ENCODE measurements around the gene MKRN1.

MKRN1 gene, protein sequence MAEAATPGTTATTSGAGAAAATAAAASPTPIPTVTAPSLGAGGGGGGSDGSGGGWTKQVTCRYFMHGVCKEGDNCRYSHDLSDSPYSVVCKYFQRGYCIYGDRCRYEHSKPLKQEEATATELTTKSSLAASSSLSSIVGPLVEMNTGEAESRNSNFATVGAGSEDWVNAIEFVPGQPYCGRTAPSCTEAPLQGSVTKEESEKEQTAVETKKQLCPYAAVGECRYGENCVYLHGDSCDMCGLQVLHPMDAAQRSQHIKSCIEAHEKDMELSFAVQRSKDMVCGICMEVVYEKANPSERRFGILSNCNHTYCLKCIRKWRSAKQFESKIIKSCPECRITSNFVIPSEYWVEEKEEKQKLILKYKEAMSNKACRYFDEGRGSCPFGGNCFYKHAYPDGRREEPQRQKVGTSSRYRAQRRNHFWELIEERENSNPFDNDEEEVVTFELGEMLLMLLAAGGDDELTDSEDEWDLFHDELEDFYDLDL
- 117 to 166 (median 147) reads per million in 3 donors for total RNA-seq

GRCh38 chr7:140479062-140479738 is at the start of gene MKRN1:
MKRN1 (minus strand) TSS chr7:140479505; CDS start chr7:140479344, 161 bp downstream.
- Histone ChIP-seq H3K4me1 (ENCODE audit: control insufficient read depth, insufficient read depth, low read length, poor library complexity, severe bottlenecking) (peaks cover 15% of the 10 kb centered on the region), H3K9me3 (ENCODE audit: control insufficient read depth, low read length) (no peaks in the 10 kb centered on the region), H3K4me3 (ENCODE audit: insufficient read depth, low read depth, low read length, poor library complexity, severe bottlenecking) (peak within 1 kb of the TSS; percentile 91), H3K36me3 (ENCODE audit: control insufficient read depth, insufficient read depth, low read length) (no peaks in the 10 kb centered on the region), H3K27ac (ENCODE audit: insufficient read depth, low read length, poor library complexity, severe bottlenecking) (peak within 1 kb of the TSS; percentile 73), H3K27me3 (replicated peaks; ENCODE audit: control insufficient read depth, insufficient read depth, low read length, poor library complexity, severe bottlenecking) (no peaks in the 10 kb centered on the region)
- DNase-seq = peak; percentile 81 to 87 (median 87)

DNA sequence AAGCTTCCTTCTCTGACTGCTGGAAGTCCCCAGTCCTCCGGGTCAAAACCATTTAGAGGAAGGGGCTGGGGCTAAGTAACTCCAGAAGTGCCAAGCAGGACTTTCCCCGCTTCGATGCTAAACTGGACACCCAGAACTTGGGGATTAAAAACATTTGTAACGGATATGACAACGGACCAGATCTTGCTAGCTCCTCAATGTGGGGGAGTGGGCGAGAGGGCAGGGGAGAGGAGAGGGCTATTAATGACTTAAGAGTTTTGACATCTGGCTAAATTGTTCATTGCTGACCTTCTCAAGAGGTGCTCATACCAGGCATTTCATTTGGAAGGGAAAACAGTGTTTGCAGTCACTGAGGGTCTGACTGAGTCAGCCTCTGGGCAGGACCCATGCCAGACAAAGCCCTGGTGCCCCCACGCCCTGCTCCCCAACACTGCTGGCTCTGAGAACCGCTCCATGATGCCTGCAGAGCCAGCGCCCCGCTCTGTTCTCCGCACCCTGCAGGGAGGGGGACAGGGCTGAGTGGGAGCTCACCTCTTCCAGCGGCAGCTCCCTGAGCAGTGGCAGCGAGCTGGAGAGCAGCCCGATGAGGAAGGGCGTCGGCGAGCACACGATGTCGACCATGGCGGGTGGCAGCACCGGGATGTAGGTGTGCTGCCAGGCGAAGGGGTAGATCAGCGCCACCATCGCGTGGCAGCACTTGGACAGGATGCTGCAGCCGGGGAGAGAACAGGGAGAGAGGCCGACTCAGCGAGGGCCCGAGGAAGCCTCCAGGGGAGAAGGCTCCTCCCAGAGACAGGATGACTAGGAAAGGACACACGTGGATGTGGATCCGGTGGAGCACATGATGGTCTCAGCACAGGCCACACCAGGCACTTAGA is 47.7 kb upstream of the MKRN1 start:
- H3K27me3 ChIP-seq (replicated peaks; ENCODE audit: control insufficient read depth, insufficient read depth, low read length, poor library complexity, severe bottlenecking) = no peaks in the 10 kb centered on the region
- H3K36me3 ChIP-seq (ENCODE audit: control insufficient read depth, insufficient read depth, low read length) = no peaks in the 10 kb centered on the region
- H3K9me3 ChIP-seq (ENCODE audit: control insufficient read depth, low read length) = no peaks in the 10 kb centered on the region
- no peak overlapping the region for H3K27ac ChIP-seq (ENCODE audit: insufficient read depth, low read length, poor library complexity, severe bottlenecking)
- peaks cover 18% of the 10 kb centered on the region for H3K4me1 ChIP-seq (ENCODE audit: control insufficient read depth, insufficient read depth, low read length, poor library complexity, severe bottlenecking)
- H3K4me3 ChIP-seq (ENCODE audit: insufficient read depth, low read depth, low read length, poor library complexity, severe bottlenecking) = no peak overlapping the region
- DNase-seq = no peak

- H3K36me3 ChIP-seq (ENCODE audit: control insufficient read depth, insufficient read depth, low read length) = no peaks in the 10 kb centered on the region
- no peaks in the 10 kb centered on the region for H3K27me3 ChIP-seq (replicated peaks; ENCODE audit: control insufficient read depth, insufficient read depth, low read length, poor library complexity, severe bottlenecking)
These were observed 46.9 kb upstream of the MKRN1 start for GRCh38 chr7:140526214-140526613.

DNA sequence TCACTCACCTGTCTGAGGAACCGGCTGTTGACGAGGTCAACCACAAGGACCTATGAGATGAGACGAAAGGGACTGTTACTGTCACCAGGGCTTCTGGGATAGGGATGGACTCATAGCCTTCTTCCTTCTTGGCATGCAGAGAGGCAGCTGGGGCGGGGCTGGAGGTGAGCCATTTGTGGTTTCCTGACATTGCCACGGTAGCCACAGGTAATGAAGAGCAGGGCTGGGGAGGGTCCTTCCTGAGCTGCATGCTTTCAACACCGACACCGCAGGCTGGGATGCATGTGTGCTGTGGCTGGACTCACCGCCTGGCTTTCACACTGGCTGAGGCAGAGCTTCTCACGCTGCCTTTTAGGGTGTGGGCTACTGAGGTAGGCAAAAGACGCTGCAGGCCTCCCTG is 46.4 kb upstream of the MKRN1 start:
- H3K27me3 ChIP-seq (replicated peaks; ENCODE audit: control insufficient read depth, insufficient read depth, low read length, poor library complexity, severe bottlenecking) = no peaks in the 10 kb centered on the region
- H3K9me3 ChIP-seq (ENCODE audit: control insufficient read depth, low read length) = no peaks in the 10 kb centered on the region
- H3K4me3 ChIP-seq (ENCODE audit: insufficient read depth, low read depth, low read length, poor library complexity, severe bottlenecking) = peak overlapping the region; percentile 4
- H3K36me3 ChIP-seq (ENCODE audit: control insufficient read depth, insufficient read depth, low read length) = no peaks in the 10 kb centered on the region
- H3K27ac ChIP-seq (ENCODE audit: insufficient read depth, low read length, poor library complexity, severe bottlenecking) = no peak overlapping the region
- DNase-seq = peak in 2 of 3 donors; percentile 4
- H3K4me1 ChIP-seq (ENCODE audit: control insufficient read depth, insufficient read depth, low read length, poor library complexity, severe bottlenecking) = peaks cover 18% of the 10 kb centered on the region

More at GRCh38 chr7:140526214-140526613, 46.9 kb upstream of the MKRN1 start:
- Histone ChIP-seq H3K4me3 (ENCODE audit: insufficient read depth, low read depth, low read length, poor library complexity, severe bottlenecking) (peak overlapping the region; percentile 4), H3K27ac (ENCODE audit: insufficient read depth, low read length, poor library complexity, severe bottlenecking) (peak overlapping the region; percentile 16), H3K9me3 (ENCODE audit: control insufficient read depth, low read length) (no peaks in the 10 kb centered on the region), H3K4me1 (ENCODE audit: control insufficient read depth, insufficient read depth, low read length, poor library complexity, severe bottlenecking) (peaks cover 18% of the 10 kb centered on the region)
- DNase-seq = no peak

GRCh38 chr7:140521421-140521820 is 42.1 kb upstream of the MKRN1 start:
- Histone ChIP-seq H3K27ac (ENCODE audit: insufficient read depth, low read length, poor library complexity, severe bottlenecking) (no peak overlapping the region), H3K4me1 (ENCODE audit: control insufficient read depth, insufficient read depth, low read length, poor library complexity, severe bottlenecking) (peaks cover 14% of the 10 kb centered on the region), H3K9me3 (ENCODE audit: control insufficient read depth, low read length) (no peaks in the 10 kb centered on the region), H3K27me3 (replicated peaks; ENCODE audit: control insufficient read depth, insufficient read depth, low read length, poor library complexity, severe bottlenecking) (no peaks in the 10 kb centered on the region), H3K4me3 (ENCODE audit: insufficient read depth, low read depth, low read length, poor library complexity, severe bottlenecking) (no peak overlapping the region), H3K36me3 (ENCODE audit: control insufficient read depth, insufficient read depth, low read length) (no peaks in the 10 kb centered on the region)
- no peak for DNase-seq

DNA sequence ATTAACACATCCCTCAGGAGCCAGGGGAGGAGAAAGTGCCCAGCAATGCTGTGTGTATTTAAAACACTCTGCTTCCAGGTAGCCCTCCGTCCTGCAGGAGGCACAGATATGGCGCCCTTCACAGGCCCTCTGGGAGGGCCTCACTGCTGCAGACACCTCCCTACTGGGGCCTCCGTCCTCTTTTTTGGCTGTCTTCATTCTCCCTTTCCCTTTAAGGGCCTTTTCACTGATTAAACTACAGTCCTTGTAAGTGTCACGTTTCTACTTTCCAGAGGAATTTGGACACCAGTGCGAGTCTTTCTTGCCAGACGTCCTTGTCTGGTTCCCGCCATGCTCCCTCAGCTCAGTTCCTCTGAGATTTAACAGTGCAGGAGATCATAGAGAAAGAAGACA is 39.7 kb upstream of the MKRN1 start:
- no peak overlapping the region for H3K27ac ChIP-seq (ENCODE audit: insufficient read depth, low read length, poor library complexity, severe bottlenecking)

DNA sequence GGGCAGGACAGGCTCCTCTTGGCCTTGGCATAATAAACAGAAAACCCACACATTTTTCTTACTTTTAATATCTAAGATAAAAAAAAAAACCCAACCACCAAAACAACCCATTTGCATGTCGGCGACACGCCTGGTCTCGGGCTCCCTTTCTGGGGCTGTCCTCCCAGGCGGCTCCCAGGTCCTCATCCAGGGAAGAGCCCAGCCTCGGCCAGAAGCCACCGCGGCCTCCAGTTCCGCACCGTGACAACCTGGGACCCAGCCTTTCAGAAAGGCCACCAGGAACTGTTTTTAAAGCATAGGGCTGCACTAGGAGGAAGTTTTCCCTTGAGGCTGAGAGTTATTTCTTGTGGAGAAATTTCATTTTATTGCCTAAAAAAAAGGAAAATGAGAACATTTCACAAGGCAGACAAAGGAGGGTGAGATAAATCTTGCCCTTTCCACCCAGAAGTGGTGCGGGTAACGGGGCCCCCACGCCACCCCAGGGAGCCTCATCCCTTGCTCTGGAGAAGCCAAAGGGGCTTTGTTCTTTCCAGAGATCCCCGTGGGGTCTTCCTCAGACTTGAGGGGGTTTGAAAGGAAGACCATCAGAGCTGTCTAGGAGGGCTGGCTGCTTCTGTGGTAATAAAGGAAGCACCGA is 39.2 kb upstream of the MKRN1 start:
- Histone ChIP-seq H3K4me3 (ENCODE audit: insufficient read depth, low read depth, low read length, poor library complexity, severe bottlenecking) (no peak overlapping the region), H3K36me3 (ENCODE audit: control insufficient read depth, insufficient read depth, low read length) (no peaks in the 10 kb centered on the region), H3K4me1 (ENCODE audit: control insufficient read depth, insufficient read depth, low read length, poor library complexity, severe bottlenecking) (peaks cover 3% of the 10 kb centered on the region), H3K27me3 (replicated peaks; ENCODE audit: control insufficient read depth, insufficient read depth, low read length, poor library complexity, severe bottlenecking) (no peaks in the 10 kb centered on the region), H3K9me3 (ENCODE audit: control insufficient read depth, low read length) (no peaks in the 10 kb centered on the region), H3K27ac (ENCODE audit: insufficient read depth, low read length, poor library complexity, severe bottlenecking) (no peak overlapping the region)
- no peak for DNase-seq

More for the DNA sequence above, 39.7 kb upstream of the MKRN1 start:
- Histone ChIP-seq H3K9me3 (ENCODE audit: control insufficient read depth, low read length) (no peaks in the 10 kb centered on the region), H3K27me3 (replicated peaks; ENCODE audit: control insufficient read depth, insufficient read depth, low read length, poor library complexity, severe bottlenecking) (no peaks in the 10 kb centered on the region), H3K36me3 (ENCODE audit: control insufficient read depth, insufficient read depth, low read length) (no peaks in the 10 kb centered on the region), H3K4me1 (ENCODE audit: control insufficient read depth, insufficient read depth, low read length, poor library complexity, severe bottlenecking) (peaks cover 3% of the 10 kb centered on the region), H3K4me3 (ENCODE audit: insufficient read depth, low read depth, low read length, poor library complexity, severe bottlenecking) (no peak overlapping the region)
- no peak for DNase-seq

- Histone ChIP-seq H3K27ac (ENCODE audit: insufficient read depth, low read length, poor library complexity, severe bottlenecking) (no peak overlapping the region), H3K4me1 (ENCODE audit: control insufficient read depth, insufficient read depth, low read length, poor library complexity, severe bottlenecking) (peaks cover 3% of the 10 kb centered on the region), H3K4me3 (ENCODE audit: insufficient read depth, low read depth, low read length, poor library complexity, severe bottlenecking) (no peak overlapping the region), H3K27me3 (replicated peaks; ENCODE audit: control insufficient read depth, insufficient read depth, low read length, poor library complexity, severe bottlenecking) (no peaks in the 10 kb centered on the region), H3K36me3 (ENCODE audit: control insufficient read depth, insufficient read depth, low read length) (no peaks in the 10 kb centered on the region), H3K9me3 (ENCODE audit: control insufficient read depth, low read length) (no peaks in the 10 kb centered on the region)
- DNase-seq = peak; percentile 22 to 39 (median 37)
These were observed 38.5 kb upstream of the MKRN1 start for GRCh38 chr7:140517546-140518369.

Measured in effector memory CD4-positive, alpha-beta T cell (primary cell).